ENCODE measurements around the gene PLA1A.

PLA1A gene

GRCh38 chr3:119660474-119661440 lies 63.1 kb downstream of the PLA1A start, which contains the start of gene POPDC2:
TSS of gene POPDC2 (minus strand) at chr3:119660589. CDS start at chr3:119660423, 166 bp downstream.
- Histone ChIP-seq H3K4me3 (ENCODE audit: low read length) (no peak within 1 kb of the TSS), H3K36me3 (ENCODE audit: insufficient read depth, low read depth, low read length) (no peaks in the 10 kb centered on the region), H3K4me1 (ENCODE audit: insufficient read depth, low read length) (no peaks in the 10 kb centered on the region), H3K9me3 (ENCODE audit: insufficient read depth, low read depth, low read length) (no peaks in the 10 kb centered on the region), H3K27me3 (ENCODE audit: insufficient read depth, low read length) (no peaks in the 10 kb centered on the region), H3K9ac (ENCODE audit: low read depth, low read length) (no peak within 1 kb of the TSS), H3K27ac (ENCODE audit: low read length) (no peak within 1 kb of the TSS)

GRCh38 chr3:119662604-119663373 lies 65.1 kb downstream of the PLA1A start:
- H3K36me3 ChIP-seq (ENCODE audit: insufficient read depth, low read depth, low read length) = no peaks in the 10 kb centered on the region
- no peak overlapping the region for H3K4me3 ChIP-seq (ENCODE audit: low read length)
- no peaks in the 10 kb centered on the region for H3K27me3 ChIP-seq (ENCODE audit: insufficient read depth, low read length)
- H3K27ac ChIP-seq (ENCODE audit: low read length) = no peak overlapping the region
- no peak overlapping the region for H3K9ac ChIP-seq (ENCODE audit: low read depth, low read length)
- no peaks in the 10 kb centered on the region for H3K4me1 ChIP-seq (ENCODE audit: insufficient read depth, low read length)
- no peaks in the 10 kb centered on the region for H3K9me3 ChIP-seq (ENCODE audit: insufficient read depth, low read depth, low read length)

DNA sequence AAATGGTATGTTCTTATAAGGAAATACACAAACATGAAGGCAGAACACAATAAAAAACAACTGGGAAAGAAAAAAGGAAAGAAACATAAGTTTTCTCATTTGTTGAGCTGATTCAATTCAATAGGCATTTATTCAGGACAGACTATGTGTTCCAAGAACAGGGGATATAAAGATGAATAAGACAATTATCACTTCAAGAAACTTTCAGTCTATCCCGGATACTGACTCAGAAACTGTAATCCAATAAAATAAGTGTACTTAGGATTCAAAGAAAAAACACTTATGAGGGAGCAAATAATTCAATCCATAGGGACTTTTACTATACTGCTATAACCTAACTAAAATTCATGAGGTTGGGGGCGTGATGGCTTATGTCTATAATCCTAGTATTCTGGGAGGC lies 66.2 kb downstream of the PLA1A start:
- H3K36me3 ChIP-seq (ENCODE audit: insufficient read depth, low read depth, low read length) = peaks cover 6% of the 10 kb centered on the region
- no peak overlapping the region for H3K4me3 ChIP-seq (ENCODE audit: low read length)
- no peaks in the 10 kb centered on the region for H3K4me1 ChIP-seq (ENCODE audit: insufficient read depth, low read length)
- H3K27me3 ChIP-seq (ENCODE audit: insufficient read depth, low read length) = no peaks in the 10 kb centered on the region
- H3K9me3 ChIP-seq (ENCODE audit: insufficient read depth, low read depth, low read length) = no peaks in the 10 kb centered on the region
- H3K27ac ChIP-seq (ENCODE audit: low read length) = no peak overlapping the region
- H3K9ac ChIP-seq (ENCODE audit: low read depth, low read length) = no peak overlapping the region

- H3K9me3 ChIP-seq (ENCODE audit: insufficient read depth, low read depth, low read length) = no peaks in the 10 kb centered on the region
- no peak overlapping the region for H3K4me3 ChIP-seq (ENCODE audit: low read length)
- no peaks in the 10 kb centered on the region for H3K27me3 ChIP-seq (ENCODE audit: insufficient read depth, low read length)
- peaks cover 11% of the 10 kb centered on the region for H3K36me3 ChIP-seq (ENCODE audit: insufficient read depth, low read depth, low read length)
- H3K27ac ChIP-seq (ENCODE audit: low read length) = no peak overlapping the region
- no peaks in the 10 kb centered on the region for H3K4me1 ChIP-seq (ENCODE audit: insufficient read depth, low read length)
- no peak overlapping the region for H3K9ac ChIP-seq (ENCODE audit: low read depth, low read length)
Observed at GRCh38 chr3:119664370-119664769, 66.7 kb downstream of the PLA1A start.

GRCh38 chr3:119664850-119665379 lies 67.2 kb downstream of the PLA1A start:
- Histone ChIP-seq H3K4me3 (ENCODE audit: low read length) (no peak overlapping the region), H3K9ac (ENCODE audit: low read depth, low read length) (no peak overlapping the region), H3K27me3 (ENCODE audit: insufficient read depth, low read length) (no peaks in the 10 kb centered on the region), H3K9me3 (ENCODE audit: insufficient read depth, low read depth, low read length) (no peaks in the 10 kb centered on the region), H3K27ac (ENCODE audit: low read length) (no peak overlapping the region), H3K36me3 (ENCODE audit: insufficient read depth, low read depth, low read length) (peaks cover 16% of the 10 kb centered on the region), H3K4me1 (ENCODE audit: insufficient read depth, low read length) (no peaks in the 10 kb centered on the region)

DNA sequence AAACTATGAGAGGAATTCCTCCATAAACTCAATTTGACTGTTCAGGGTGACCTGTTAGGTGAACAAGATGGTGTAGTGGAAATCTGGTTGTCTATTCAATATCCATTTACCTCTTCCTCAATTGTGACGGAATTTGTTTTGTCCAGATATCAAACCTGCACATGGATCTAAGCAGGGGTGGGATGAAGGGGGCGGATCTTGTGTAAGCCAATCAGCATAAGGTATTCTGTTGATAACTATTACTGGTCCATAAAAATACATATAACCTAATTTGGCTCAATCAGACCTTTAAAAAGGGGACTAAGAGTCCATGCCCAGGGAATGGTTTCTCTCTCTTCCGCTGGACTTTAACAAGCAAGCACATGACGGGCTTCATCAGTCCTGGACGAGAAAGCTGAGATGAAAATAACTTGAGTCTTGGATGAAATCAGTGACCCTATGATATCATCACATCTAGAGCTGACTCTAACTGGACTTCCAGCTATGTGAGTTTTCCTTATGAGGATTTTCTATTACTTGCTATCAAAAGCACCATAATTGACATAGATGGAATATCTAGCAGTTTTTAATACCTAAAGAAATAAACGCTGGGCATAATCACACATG lies 68.4 kb downstream of the PLA1A start:
- Histone ChIP-seq H3K27me3 (ENCODE audit: insufficient read depth, low read length) (no peaks in the 10 kb centered on the region), H3K36me3 (ENCODE audit: insufficient read depth, low read depth, low read length) (peaks cover 27% of the 10 kb centered on the region), H3K4me1 (ENCODE audit: insufficient read depth, low read length) (no peaks in the 10 kb centered on the region), H3K9me3 (ENCODE audit: insufficient read depth, low read depth, low read length) (no peaks in the 10 kb centered on the region), H3K27ac (ENCODE audit: low read length) (no peak overlapping the region), H3K9ac (ENCODE audit: low read depth, low read length) (no peak overlapping the region), H3K4me3 (ENCODE audit: low read length) (no peak overlapping the region)

DNA sequence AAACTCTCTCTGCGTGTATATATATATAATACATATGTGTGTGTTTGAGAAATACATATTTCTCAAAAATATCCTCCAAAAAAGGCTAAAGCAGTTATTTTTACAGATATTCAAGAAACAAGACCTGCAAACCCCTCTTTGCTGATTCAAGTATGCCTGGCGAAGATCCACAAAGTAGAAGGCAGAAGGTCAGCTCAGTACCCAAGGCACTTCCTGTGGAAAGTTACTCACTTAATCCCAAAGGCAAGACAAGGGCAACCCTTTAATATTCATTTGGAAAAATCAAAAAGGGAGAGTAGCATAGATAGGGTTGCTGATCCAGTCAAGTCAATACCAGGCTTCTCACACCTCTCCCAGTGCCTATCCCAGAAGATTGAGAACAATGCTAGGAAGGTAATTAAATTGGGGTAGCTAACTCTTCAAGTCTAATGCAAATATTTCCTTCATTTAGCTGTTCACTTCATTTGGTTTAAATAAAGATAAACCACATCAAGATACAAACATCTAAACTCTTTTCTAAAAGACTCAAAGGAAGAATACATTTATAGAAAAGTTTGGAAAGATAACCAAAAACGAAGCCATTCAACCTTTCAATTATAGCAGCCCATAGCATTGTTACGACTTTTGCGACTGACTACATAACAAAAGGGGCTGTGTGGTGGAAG lies 72.4 kb downstream of the PLA1A start:
- Histone ChIP-seq H3K9me3 (ENCODE audit: insufficient read depth, low read depth, low read length) (no peaks in the 10 kb centered on the region), H3K27me3 (ENCODE audit: insufficient read depth, low read length) (no peaks in the 10 kb centered on the region), H3K36me3 (ENCODE audit: insufficient read depth, low read depth, low read length) (peaks cover 64% of the 10 kb centered on the region), H3K9ac (ENCODE audit: low read depth, low read length) (no peak overlapping the region), H3K4me1 (ENCODE audit: insufficient read depth, low read length) (no peaks in the 10 kb centered on the region), H3K27ac (ENCODE audit: low read length) (no peak overlapping the region), H3K4me3 (ENCODE audit: low read length) (no peak overlapping the region)

GRCh38 chr3:119672776-119673175 lies 75.1 kb downstream of the PLA1A start:
- Histone ChIP-seq H3K9me3 (ENCODE audit: insufficient read depth, low read depth, low read length) (no peaks in the 10 kb centered on the region), H3K27ac (ENCODE audit: low read length) (no peak overlapping the region), H3K4me3 (ENCODE audit: low read length) (no peak overlapping the region), H3K36me3 (ENCODE audit: insufficient read depth, low read depth, low read length) (peaks cover 68% of the 10 kb centered on the region), H3K4me1 (ENCODE audit: insufficient read depth, low read length) (peaks cover 1% of the 10 kb centered on the region; the same call in 1 of the 2 replicates), H3K9ac (ENCODE audit: low read depth, low read length) (no peak overlapping the region), H3K27me3 (ENCODE audit: insufficient read depth, low read length) (no peaks in the 10 kb centered on the region)

DNA sequence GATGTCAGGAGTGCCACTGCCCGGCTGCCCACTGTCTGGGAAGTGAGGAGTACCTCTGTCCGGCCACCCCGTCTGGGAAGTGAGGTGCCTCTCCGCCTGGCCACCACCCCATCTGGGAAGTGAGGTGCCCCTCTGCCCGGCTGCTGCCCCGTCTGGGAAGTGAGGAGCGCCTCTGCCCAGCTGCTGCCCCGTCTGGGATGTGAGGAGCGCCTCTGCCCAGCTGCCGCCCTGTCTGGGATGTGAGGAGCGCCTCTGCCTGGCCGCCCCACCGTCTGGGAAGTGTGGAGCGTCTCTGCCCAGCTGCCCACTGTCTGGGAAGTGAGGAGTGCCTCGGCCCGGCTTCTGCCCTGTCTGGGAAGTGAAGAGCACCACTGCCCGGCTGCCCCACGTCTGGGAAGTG lies 76.2 kb downstream of the PLA1A start:
- peaks cover 3% of the 10 kb centered on the region; the same call in 1 of the 2 replicates for H3K4me1 ChIP-seq (ENCODE audit: insufficient read depth, low read length)
- no peaks in the 10 kb centered on the region for H3K27me3 ChIP-seq (ENCODE audit: insufficient read depth, low read length)
- H3K4me3 ChIP-seq (ENCODE audit: low read length) = no peak overlapping the region
- H3K27ac ChIP-seq (ENCODE audit: low read length) = no peak overlapping the region
- no peak overlapping the region for H3K9ac ChIP-seq (ENCODE audit: low read depth, low read length)
- peaks cover 62% of the 10 kb centered on the region for H3K36me3 ChIP-seq (ENCODE audit: insufficient read depth, low read depth, low read length)
- no peaks in the 10 kb centered on the region for H3K9me3 ChIP-seq (ENCODE audit: insufficient read depth, low read depth, low read length)

DNA sequence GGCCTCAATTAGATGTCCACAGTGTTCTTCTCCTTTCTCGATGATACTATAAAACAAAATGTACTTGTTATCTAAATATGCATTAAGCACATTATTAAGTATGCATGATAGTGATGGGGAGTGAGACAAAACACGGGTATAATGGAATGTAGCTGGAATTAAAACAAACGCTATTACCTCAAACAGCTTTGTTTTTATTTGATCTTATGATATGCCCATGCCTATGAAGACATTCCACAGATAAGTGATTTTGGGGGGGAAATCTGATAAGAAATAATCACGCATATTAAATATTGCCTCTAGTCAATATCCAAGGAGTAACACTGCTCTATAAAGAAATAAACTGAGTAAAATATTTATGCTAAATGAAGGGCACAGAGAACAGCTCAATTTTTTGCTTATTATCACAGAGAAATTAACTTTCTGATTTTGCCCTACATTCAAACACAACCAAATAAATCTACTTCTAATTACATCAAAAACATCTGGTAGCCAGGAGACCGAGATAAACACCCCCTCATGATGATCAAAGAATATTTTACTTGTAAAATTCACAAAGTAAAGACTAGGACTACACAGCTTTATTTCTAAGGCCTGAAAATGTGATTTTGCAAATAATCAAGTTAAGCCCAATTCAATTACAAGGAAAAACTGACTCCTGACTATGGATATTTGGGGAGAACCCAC lies 77.6 kb downstream of the PLA1A start:
- Histone ChIP-seq H3K9me3 (ENCODE audit: insufficient read depth, low read depth, low read length) (no peaks in the 10 kb centered on the region), H3K27me3 (ENCODE audit: insufficient read depth, low read length) (no peaks in the 10 kb centered on the region), H3K27ac (ENCODE audit: low read length) (no peak overlapping the region), H3K9ac (ENCODE audit: low read depth, low read length) (no peak overlapping the region; the same call in 1 of the 2 replicates), H3K4me3 (ENCODE audit: low read length) (peak overlapping the region; percentile 98; the same call in 1 of the 2 replicates), H3K36me3 (ENCODE audit: insufficient read depth, low read depth, low read length) (peaks cover 48% of the 10 kb centered on the region), H3K4me1 (ENCODE audit: insufficient read depth, low read length) (peaks cover 3% of the 10 kb centered on the region; the same call in 1 of the 2 replicates)

Measured in iPS-20b (cell line).